ENCODE results near the gene FAM200A.
"Not testable (repeated sequence)": the region's sequence is repeated elsewhere in the genome, so short reads cannot be mapped to it uniquely, and the experiment has no call there.

FAM200A gene

DNA sequence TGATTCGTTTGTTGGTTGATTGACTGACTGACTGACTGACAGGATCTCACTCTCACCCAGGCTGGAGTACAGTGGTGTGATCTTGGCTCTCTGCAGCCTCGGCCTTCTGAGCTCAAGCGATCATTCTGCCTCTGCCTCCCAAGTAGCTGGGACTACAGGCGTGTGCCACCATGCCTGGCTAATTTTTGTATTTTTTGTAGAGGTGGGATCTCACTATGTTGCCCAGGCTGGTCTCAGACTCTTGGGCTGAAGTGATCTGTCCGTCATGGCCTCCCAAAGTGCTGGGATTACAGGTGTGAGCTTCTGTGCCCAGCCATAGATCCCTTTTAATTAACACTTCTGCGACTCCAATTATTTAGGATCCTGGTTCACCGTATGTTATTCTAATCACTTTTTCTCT, 16.9 kb upstream of the FAM200A start:
- H4K91ac ChIP-seq (ENCODE audit: low read depth, low read length, poor library complexity); H2BK120ac ChIP-seq (ENCODE audit: low read depth, low read length); H3K4me2 ChIP-seq (ENCODE audit: insufficient read depth, low read length, poor library complexity, severe bottlenecking); H3K27me3 ChIP-seq (ENCODE audit: control insufficient read depth in 3 of 3, insufficient read depth in 3 of 3, low read depth in 1 of 3, low read length in 3 of 3); H4K8ac ChIP-seq (ENCODE audit: low read depth, low read length); H3K9me3 ChIP-seq (replicated peaks in 1 of 2; ENCODE audit: control insufficient read depth in 2 of 2, insufficient read depth in 1 of 2, low read depth in 1 of 2, low read length in 2 of 2); H3K23ac ChIP-seq (ENCODE audit: low read depth, low read length, poor library complexity); H2AK5ac ChIP-seq (ENCODE audit: low read depth, low read length); H3K4me3 ChIP-seq (ENCODE audit: low read length in 2 of 2); H2BK15ac ChIP-seq (ENCODE audit: low read length); H2AFZ ChIP-seq (ENCODE audit: low read length); H3K4ac ChIP-seq (ENCODE audit: low read length); H3K27ac ChIP-seq (replicated peaks; ENCODE audit: low read length); H3K18ac ChIP-seq (ENCODE audit: low read length); H2BK5ac ChIP-seq (ENCODE audit: low read length); H2BK12ac ChIP-seq (ENCODE audit: low read length); H3K79me1 ChIP-seq (ENCODE audit: low read depth, low read length); H3K4me1 ChIP-seq (ENCODE audit: control insufficient read depth in 2 of 2, insufficient read depth in 1 of 2, low read depth in 1 of 2, low read length in 2 of 2); H3K14ac ChIP-seq (ENCODE audit: low read length); DNase-seq (ENCODE audit: low spot score); H3K9ac ChIP-seq (ENCODE audit: low read depth, low read length, poor library complexity): not testable (repeated sequence)
- H3K36me3 ChIP-seq (replicated peaks in 1 of 2; ENCODE audit: control insufficient read depth in 2 of 2, insufficient read depth in 2 of 2, low read length in 2 of 2), result peaks cover 20 to 98% of the 10 kb centered on the region in 2 donors
- WGBS, 2 donors (ENCODE audit: extremely low coverage in 2 of 2, insufficient read length in 2 of 2, insufficient replicate concordance in 1 of 2), result no CpG with 5 or more reads among the region's 7 CpGs

DNA sequence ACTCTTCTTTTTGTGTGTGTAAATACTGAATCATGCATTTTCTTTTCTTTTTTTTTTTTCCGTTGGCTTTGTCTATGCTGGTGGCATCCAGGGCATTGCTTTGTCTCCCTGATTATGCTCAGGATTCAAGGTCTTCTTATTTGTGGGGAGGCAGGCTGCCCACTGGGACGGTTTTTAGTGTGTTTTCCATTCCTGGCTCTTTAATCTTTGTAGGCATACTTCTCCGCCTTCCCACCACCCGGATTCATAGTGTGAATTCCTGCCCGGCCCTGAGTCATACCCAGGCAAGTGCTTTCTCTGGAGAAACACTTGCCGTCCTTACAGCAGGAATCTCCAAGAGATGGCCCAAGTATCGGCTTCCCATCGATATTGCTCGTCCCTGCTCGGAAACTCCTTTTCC, 11.7 kb upstream of the FAM200A start:
- no peak overlapping the region for H4K91ac ChIP-seq (ENCODE audit: low read depth, low read length, poor library complexity)
- no peak overlapping the region for H2AFZ ChIP-seq (ENCODE audit: low read length)
- no peak overlapping the region for H2AK5ac ChIP-seq (ENCODE audit: low read depth, low read length)
- H3K27ac ChIP-seq (replicated peaks; ENCODE audit: low read length), result no peak overlapping the region
- no peak overlapping the region for H3K4me3 ChIP-seq (ENCODE audit: low read length in 2 of 2)
- H2BK120ac ChIP-seq (ENCODE audit: low read depth, low read length), result no peak overlapping the region
- peaks cover 30 to 86% of the 10 kb centered on the region in 2 donors for H3K36me3 ChIP-seq (replicated peaks in 1 of 2; ENCODE audit: control insufficient read depth in 2 of 2, insufficient read depth in 2 of 2, low read length in 2 of 2)
- H4K8ac ChIP-seq (ENCODE audit: low read depth, low read length), result no peak overlapping the region
- H3K9ac ChIP-seq (ENCODE audit: low read depth, low read length, poor library complexity), result no peak overlapping the region
- no peak overlapping the region for H3K18ac ChIP-seq (ENCODE audit: low read length)
- H3K4ac ChIP-seq (ENCODE audit: low read length), result no peak overlapping the region
- no peaks in the 10 kb centered on the region for H3K27me3 ChIP-seq (ENCODE audit: control insufficient read depth in 3 of 3, insufficient read depth in 3 of 3, low read depth in 1 of 3, low read length in 3 of 3)
- DNase-seq (ENCODE audit: low spot score), result no peak
- no peak overlapping the region for H3K23ac ChIP-seq (ENCODE audit: low read depth, low read length, poor library complexity)
- H3K79me1 ChIP-seq (ENCODE audit: low read depth, low read length), result peaks cover 5% of the 10 kb centered on the region
- no peaks in the 10 kb centered on the region for H3K4me1 ChIP-seq (ENCODE audit: control insufficient read depth in 2 of 2, insufficient read depth in 1 of 2, low read depth in 1 of 2, low read length in 2 of 2)
- H2BK12ac ChIP-seq (ENCODE audit: low read length), result no peak overlapping the region
- H2BK5ac ChIP-seq (ENCODE audit: low read length), result no peak overlapping the region
- H3K9me3 ChIP-seq (replicated peaks in 1 of 2; ENCODE audit: control insufficient read depth in 2 of 2, insufficient read depth in 1 of 2, low read depth in 1 of 2, low read length in 2 of 2), result no peaks in the 10 kb centered on the region
- WGBS, 2 donors (ENCODE audit: extremely low coverage in 2 of 2, insufficient read length in 2 of 2, insufficient replicate concordance in 1 of 2), result no CpG with 5 or more reads among the region's 10 CpGs
- no peak overlapping the region for H2BK15ac ChIP-seq (ENCODE audit: low read length)
- no peak overlapping the region for H3K4me2 ChIP-seq (ENCODE audit: insufficient read depth, low read length, poor library complexity, severe bottlenecking)
- no peak overlapping the region for H3K14ac ChIP-seq (ENCODE audit: low read length)

DNA sequence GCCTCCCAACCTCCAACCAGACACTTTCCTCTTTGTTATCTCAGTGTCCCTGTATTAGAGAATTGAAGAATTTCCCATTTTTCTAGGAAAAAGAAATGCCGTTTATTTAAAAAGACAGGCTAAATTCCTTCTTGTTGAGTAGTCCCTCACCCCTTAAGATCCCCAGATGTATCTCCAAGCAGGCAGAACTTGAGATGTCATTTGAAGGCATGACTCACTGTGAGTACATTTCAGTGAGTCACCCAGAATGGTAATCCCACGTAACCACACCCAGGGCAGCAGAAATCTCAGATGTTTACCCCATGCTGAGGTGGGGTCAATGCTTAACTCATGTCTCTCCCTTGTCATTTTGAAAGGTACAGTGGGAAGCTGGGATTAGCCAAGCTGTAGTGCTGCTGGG, 10.9 kb upstream of the FAM200A start:
- no peak overlapping the region for H3K14ac ChIP-seq (ENCODE audit: low read length)
- H3K4ac ChIP-seq (ENCODE audit: low read length), result no peak overlapping the region
- no peak overlapping the region for H3K9ac ChIP-seq (ENCODE audit: low read depth, low read length, poor library complexity)
- no peak overlapping the region for H2BK5ac ChIP-seq (ENCODE audit: low read length)
- no peak overlapping the region for H3K4me3 ChIP-seq (ENCODE audit: low read length in 2 of 2)
- peaks cover 8% of the 10 kb centered on the region for H3K79me1 ChIP-seq (ENCODE audit: low read depth, low read length)
- H4K91ac ChIP-seq (ENCODE audit: low read depth, low read length, poor library complexity), result no peak overlapping the region
- H2BK15ac ChIP-seq (ENCODE audit: low read length), result no peak overlapping the region
- H3K36me3 ChIP-seq (replicated peaks in 1 of 2; ENCODE audit: control insufficient read depth in 2 of 2, insufficient read depth in 2 of 2, low read length in 2 of 2), result peaks cover 29 to 78% of the 10 kb centered on the region in 2 donors
- H2BK120ac ChIP-seq (ENCODE audit: low read depth, low read length), result no peak overlapping the region
- H2AK5ac ChIP-seq (ENCODE audit: low read depth, low read length), result no peak overlapping the region
- H3K4me1 ChIP-seq (ENCODE audit: control insufficient read depth in 2 of 2, insufficient read depth in 1 of 2, low read depth in 1 of 2, low read length in 2 of 2), result no peaks in the 10 kb centered on the region
- no peak overlapping the region for H4K8ac ChIP-seq (ENCODE audit: low read depth, low read length)
- H2BK12ac ChIP-seq (ENCODE audit: low read length), result no peak overlapping the region
- no peak for DNase-seq (ENCODE audit: low spot score)
- WGBS, 2 donors (ENCODE audit: extremely low coverage in 2 of 2, insufficient read length in 2 of 2, insufficient replicate concordance in 1 of 2), result no CpG with 5 or more reads among the region's 2 CpGs
- no peaks in the 10 kb centered on the region for H3K9me3 ChIP-seq (replicated peaks in 1 of 2; ENCODE audit: control insufficient read depth in 2 of 2, insufficient read depth in 1 of 2, low read depth in 1 of 2, low read length in 2 of 2)
- no peak overlapping the region for H2AFZ ChIP-seq (ENCODE audit: low read length)
- H3K4me2 ChIP-seq (ENCODE audit: insufficient read depth, low read length, poor library complexity, severe bottlenecking), result no peak overlapping the region
- H3K27ac ChIP-seq (replicated peaks; ENCODE audit: low read length), result no peak overlapping the region
- no peak overlapping the region for H3K18ac ChIP-seq (ENCODE audit: low read length)
- no peak overlapping the region for H3K23ac ChIP-seq (ENCODE audit: low read depth, low read length, poor library complexity)
- H3K27me3 ChIP-seq (ENCODE audit: control insufficient read depth in 3 of 3, insufficient read depth in 3 of 3, low read depth in 1 of 3, low read length in 3 of 3), result no peaks in the 10 kb centered on the region

DNA sequence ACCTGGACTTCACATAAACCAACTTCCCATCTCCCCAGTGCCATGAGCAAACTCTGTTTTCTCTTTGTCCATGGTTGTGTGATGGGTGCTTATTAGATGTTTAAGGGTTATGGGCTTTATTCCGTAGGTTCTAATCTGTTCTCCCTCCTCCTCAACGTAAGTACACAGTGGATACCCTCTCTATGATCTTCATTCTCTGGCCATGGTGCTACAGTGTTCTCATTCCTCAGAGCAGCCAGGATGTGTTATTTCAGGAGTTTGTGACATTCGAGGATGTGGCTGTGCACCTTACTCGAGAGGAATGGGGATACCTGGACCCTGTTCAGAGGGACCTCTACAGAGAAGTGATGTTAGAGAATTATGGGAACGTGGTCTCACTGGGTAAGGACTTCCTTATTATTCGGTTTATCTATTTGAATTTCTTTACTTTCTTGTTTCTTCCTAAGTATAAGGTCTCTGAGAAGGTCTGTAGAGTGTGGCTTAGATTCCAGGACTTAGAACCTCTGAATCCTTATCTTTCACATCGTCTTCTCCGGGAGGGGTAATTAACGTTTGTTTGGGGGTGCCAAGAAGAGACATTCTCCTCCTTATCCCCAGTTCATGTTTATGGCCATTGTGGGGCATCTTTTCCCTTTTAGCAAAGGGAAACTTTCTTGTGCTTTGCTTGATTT, 10.3 kb upstream of the FAM200A start:
- no peak overlapping the region for H3K4ac ChIP-seq (ENCODE audit: low read length)
- H3K4me1 ChIP-seq (ENCODE audit: control insufficient read depth in 2 of 2, insufficient read depth in 1 of 2, low read depth in 1 of 2, low read length in 2 of 2), result peaks cover 3 to 4% of the 10 kb centered on the region in 2 donors
- H2AK5ac ChIP-seq (ENCODE audit: low read depth, low read length), result no peak overlapping the region
- H3K27ac ChIP-seq (replicated peaks; ENCODE audit: low read length), result no peak overlapping the region
- H3K27me3 ChIP-seq (ENCODE audit: control insufficient read depth in 3 of 3, insufficient read depth in 3 of 3, low read depth in 1 of 3, low read length in 3 of 3), result no peaks in the 10 kb centered on the region
- no peaks in the 10 kb centered on the region for H3K9me3 ChIP-seq (replicated peaks in 1 of 2; ENCODE audit: control insufficient read depth in 2 of 2, insufficient read depth in 1 of 2, low read depth in 1 of 2, low read length in 2 of 2)
- no peak overlapping the region for H3K14ac ChIP-seq (ENCODE audit: low read length)
- H3K36me3 ChIP-seq (replicated peaks in 1 of 2; ENCODE audit: control insufficient read depth in 2 of 2, insufficient read depth in 2 of 2, low read length in 2 of 2), result peaks cover 29 to 74% of the 10 kb centered on the region in 2 donors
- no CpG with 5 or more reads among the region's 9 CpGs for WGBS, 2 donors (ENCODE audit: extremely low coverage in 2 of 2, insufficient read length in 2 of 2, insufficient replicate concordance in 1 of 2)
- H2BK12ac ChIP-seq (ENCODE audit: low read length), result no peak overlapping the region
- no peak overlapping the region for H3K4me2 ChIP-seq (ENCODE audit: insufficient read depth, low read length, poor library complexity, severe bottlenecking)
- no peak overlapping the region for H4K91ac ChIP-seq (ENCODE audit: low read depth, low read length, poor library complexity)
- no peak overlapping the region for H3K23ac ChIP-seq (ENCODE audit: low read depth, low read length, poor library complexity)
- no peak overlapping the region for H2BK15ac ChIP-seq (ENCODE audit: low read length)
- DNase-seq (ENCODE audit: low spot score), result no peak
- H4K8ac ChIP-seq (ENCODE audit: low read depth, low read length), result no peak overlapping the region
- H3K4me3 ChIP-seq (ENCODE audit: low read length in 2 of 2), result no peak overlapping the region
- H2BK120ac ChIP-seq (ENCODE audit: low read depth, low read length), result no peak overlapping the region
- H2AFZ ChIP-seq (ENCODE audit: low read length), result no peak overlapping the region
- no peak overlapping the region for H3K9ac ChIP-seq (ENCODE audit: low read depth, low read length, poor library complexity)
- H2BK5ac ChIP-seq (ENCODE audit: low read length), result no peak overlapping the region
- no peak overlapping the region for H3K18ac ChIP-seq (ENCODE audit: low read length)
- peaks cover 11% of the 10 kb centered on the region for H3K79me1 ChIP-seq (ENCODE audit: low read depth, low read length)
